Esophagus squamous epithelium (tissue), 5 donors: ENCODE results near the gene GBE1. TPM values are rescaled to one million over a fixed set of nuclear protein-coding genes. Genes with fewer than 3 reads are reported as not detected.

Experiments
- DNase-seq: peaks from one replicate; lab custom pipeline; 2025; lab: John Stamatoyannopoulos, UW
- H3K27ac ChIP-seq, 4 donors: fragments of 200-600 bp; sonication (generic); one replicate each; pipeline ENCODE4 v1.5.1; 2016 to 2019; ENCODE audit warnings: mild to moderate bottlenecking in 1 of 4
- H3K27me3 ChIP-seq, 4 donors: fragments of 200-600 bp; sonication (generic); 1 replicate in 3 of 4; 2 replicates in 1 of 4; pipeline versions ENCODE4 v1.5.1 to v1.6.0; 2017 to 2021; ENCODE audit warnings: antibody characterized with exemption in 1 of 4
- H3K36me3 ChIP-seq, 3 donors: fragments of 200-600 bp; sonication (generic); one replicate each; pipeline ENCODE4 v1.5.1; 2016 to 2019
- H3K4me1 ChIP-seq, 3 donors: fragments of 200-600 bp; sonication (generic); one replicate each; pipeline ENCODE4 v1.5.1; 2017 to 2019
- H3K4me3 ChIP-seq, 4 donors: fragments of 200-600 bp; sonication (generic); 1 replicate in 3 of 4; 2 replicates in 1 of 4; pipeline ENCODE4 v1.5.1; 2016 to 2019; ENCODE audit warnings: mild to moderate bottlenecking in 2 of 4, moderate library complexity in 1 of 4
- H3K9me3 ChIP-seq, 3 donors: fragments of 200-600 bp; sonication (generic); one replicate each; pipeline ENCODE4 v1.5.1; 2016 to 2019
- CTCF ChIP-seq, 6 experiments: fragments of 450-650 bp in 4 of 6; fragments of 200-600 bp in 2 of 6; sonication (generic) in 2 of 6; IDR thresholded peaks; one replicate each; pipeline ENCODE4 v1.5.1; 2016 to 2019; ENCODE audit warnings: antibody characterized with exemption in 6 of 6, mild to moderate bottlenecking in 4 of 6, moderate library complexity in 4 of 6
- POLR2A ChIP-seq, 4 donors: fragments of 450-650 bp; IDR thresholded peaks; one replicate each; pipeline ENCODE4 v1.6.1; 2017; ENCODE audit warnings: antibody characterized with exemption in 4 of 4, mild to moderate bottlenecking in 4 of 4, moderate library complexity in 3 of 4
- WGBS, 2 donors: methylation state at CpG; one replicate each; pipeline ENCODE4 v1.1.5; 2018; 5-methylcytosine and 5-hydroxymethylcytosine counted together
- intact Hi-C: fragments of 100-400 bp; cut with DNase I; formaldehyde crosslinking; loops from one replicate; pipeline ENCODE4 v1.15.0; 2022
- total RNA-seq, 4 donors: library from RNA; depleted of rRNA; stranded (reverse); fragments of >200 nt; gene quantifications; one replicate each; pipeline ENCODE4 v1.1.0, GENCODE V29; 2016
- donor health status: DM: yes; HTN: yes; CAD: no.

Gene GBE1
- total RNA-seq: 10 to 100 TPM; 19.2 to 37.2 (median 29.7) TPM

- peaks cover 0 to 48% (median 30%) of the 10 kb centered on the region in 3 donors for H3K4me1 ChIP-seq
- H3K36me3 ChIP-seq: peaks cover 0 to 7% (median 0%) of the 10 kb centered on the region in 3 donors
- H3K27me3 ChIP-seq: no peaks in the 10 kb centered on the region
- H3K27ac ChIP-seq: peak within 1 kb of the TSS; percentile 97 to 99 (median 98)
- intact Hi-C loops: no loop called here
- TF ChIP-seq POLR2A (IDR thresholded peaks at IDR 0.05) (peak in 2 of 4 donors; percentile 71 to 80), CTCF (IDR thresholded peaks at IDR 0.05) (peak in 5 of 6 experiments; percentile 14 to 44 (median 25))
- peak; percentile 65 for DNase-seq
- WGBS, 2 donors: 0 to 1% methylated on average over 17 to 24 of the region's 88 CpGs
- peak within 1 kb of the TSS; percentile 70 to 77 (median 76) for H3K4me3 ChIP-seq
- H3K9me3 ChIP-seq: no peaks in the 10 kb centered on the region
These were observed at the start of gene GBE1 for GRCh38 chr3:81760924-81761903. GBE1 (minus strand) TSS chr3:81761645; CDS start chr3:81761517, 128 bp downstream.

GRCh38 chr3:81808900-81809299 is 47.5 kb upstream of the GBE1 start:
- H3K4me1 ChIP-seq: no peaks in the 10 kb centered on the region
- no peak for DNase-seq
- WGBS, 2 donors: 48 to 52% methylated on average over 2 of the region's 2 CpGs
- H3K9me3 ChIP-seq: no peaks in the 10 kb centered on the region
- no peak for TF ChIP-seq POLR2A (IDR thresholded peaks at IDR 0.05)
- TF ChIP-seq CTCF (IDR thresholded peaks at IDR 0.05): no peak
- no peak overlapping the region for H3K27ac ChIP-seq
- intact Hi-C loops: no loop called here
- H3K4me3 ChIP-seq: no peak overlapping the region
- no peaks in the 10 kb centered on the region for H3K27me3 ChIP-seq
- no peaks in the 10 kb centered on the region for H3K36me3 ChIP-seq

- H3K36me3 ChIP-seq: no peaks in the 10 kb centered on the region
- TF ChIP-seq CTCF (IDR thresholded peaks at IDR 0.05): no peak
- TF ChIP-seq POLR2A (IDR thresholded peaks at IDR 0.05): no peak
- no peak overlapping the region for H3K27ac ChIP-seq
- no peak overlapping the region for H3K4me3 ChIP-seq
- WGBS, 2 donors: 46 to 60% methylated on average over 4 of the region's 4 CpGs
- no peaks in the 10 kb centered on the region for H3K27me3 ChIP-seq
- no peaks in the 10 kb centered on the region for H3K9me3 ChIP-seq
- intact Hi-C loops: no loop called here
- H3K4me1 ChIP-seq: no peaks in the 10 kb centered on the region
- no peak for DNase-seq
These were observed 38.0 kb upstream of the GBE1 start for GRCh38 chr3:81799403-81799802.

- Histone ChIP-seq H3K4me1 (no peaks in the 10 kb centered on the region), H3K4me3 (no peak overlapping the region), H3K27me3 (no peaks in the 10 kb centered on the region), H3K9me3 (no peaks in the 10 kb centered on the region), H3K36me3 (no peaks in the 10 kb centered on the region), H3K27ac (no peak overlapping the region)
- no peak for TF ChIP-seq CTCF (IDR thresholded peaks at IDR 0.05)
- no peak for TF ChIP-seq POLR2A (IDR thresholded peaks at IDR 0.05)
- intact Hi-C loops: no loop called here
- no peak for DNase-seq
These were observed 32.0 kb upstream of the GBE1 start for GRCh38 chr3:81793410-81793809.

- intact Hi-C loops: no loop called here
- WGBS, 2 donors: 48 to 50% methylated on average over 3 of the region's 3 CpGs
- Histone ChIP-seq H3K9me3 (no peaks in the 10 kb centered on the region), H3K27me3 (no peaks in the 10 kb centered on the region), H3K4me3 (no peak overlapping the region), H3K4me1 (no peaks in the 10 kb centered on the region), H3K27ac (no peak overlapping the region), H3K36me3 (no peaks in the 10 kb centered on the region)
- no peak for DNase-seq
- no peak for TF ChIP-seq CTCF (IDR thresholded peaks at IDR 0.05)
- TF ChIP-seq POLR2A (IDR thresholded peaks at IDR 0.05): no peak
These were observed 28.7 kb upstream of the GBE1 start for GRCh38 chr3:81790117-81790516.
